GM12878 (cell line): ENCODE results near the gene CDK11B. TPM values are rescaled to one million over a fixed set of nuclear protein-coding genes. Genes with fewer than 3 reads are reported as not detected.

ENCODE experiments used
- ATAC-seq: fragments of 200-7000 bp; cut with Tn5 transposase; 3 replicates; pipeline ENCODE4 v1.9.1; 2020; ENCODE audit warnings: mild to moderate bottlenecking, moderate library complexity
- BruUV-seq: library from RNA; stranded (reverse); fragments of 400-500 nt; replicated peaks from 2 replicates; lab custom pipeline; 2021; lab: Mats Ljungman, UMichigan
- CTCF ChIA-PET: fragments of 300-600 bp; sonication (Branson Sonifier 250); formaldehyde crosslinking; extraction: SDS; loops from one replicate; lab custom pipeline; 2021; ENCODE audit warnings: inconsistent platforms; lab: Yijun Ruan, JAX
- POLR2A ChIA-PET: fragments of 350-600 bp; formaldehyde crosslinking; extraction: SDS; loops from one replicate; lab custom pipeline; 2021; ENCODE audit warnings: inconsistent platforms; lab: Charles Lee
- RAD21 ChIA-PET: fragments of 300-600 bp; sonication (Branson Sonifier 250); formaldehyde crosslinking; loops from one replicate; lab custom pipeline; 2023; ENCODE audit warnings: antibody characterized with exemption; ENCODE audit not compliant: unreplicated experiment; lab: Charles Lee
- SMC1A ChIA-PET: fragments of 300-600 bp; sonication (Branson Sonifier 250); formaldehyde crosslinking; loops from one replicate; lab custom pipeline; 2023; ENCODE audit not compliant: unreplicated experiment, uncharacterized antibody; lab: Charles Lee
- DNase-seq: peaks from one replicate; pipeline ENCODE4 v3.0.0-alpha.2; 2011; ENCODE audit warnings: low read depth, low spot score
- FAIRE-seq: peaks from 3 replicates; lab custom pipeline; 2011; peaks lifted over from hg19 to GRCh38; lab: Jason Lieb, UNC
- H2AFZ ChIP-seq: 2 replicates; pipeline ENCODE4 v1.6.0; 2011; ENCODE audit warnings: low read depth, low read length, control low read depth; ENCODE audit not compliant: control insufficient read depth
- H3K27ac ChIP-seq: 2 replicates; pipeline ENCODE4 v1.5.1; 2011; ENCODE audit warnings: control low read depth; ENCODE audit not compliant: control insufficient read depth, insufficient read depth
- H3K27me3 ChIP-seq, 2 experiments: replicated peaks in 1 of 2; 2 replicates each; pipeline versions ENCODE4 v1.6.0 to v1.6.1; 2011; ENCODE audit warnings: low read length in 1 of 2; ENCODE audit not compliant: control insufficient read depth in 2 of 2, insufficient read depth in 2 of 2
- H3K36me3 ChIP-seq, 2 experiments: 2 replicates each; pipeline ENCODE4 v1.5.1; 2011; ENCODE audit warnings: low read length in 1 of 2; ENCODE audit not compliant: control insufficient read depth in 2 of 2, insufficient read depth in 2 of 2
- H3K4me1 ChIP-seq: 2 replicates; pipeline ENCODE4 v1.6.1; 2011; ENCODE audit warnings: mild to moderate bottlenecking, low read length, moderate library complexity, mixed read lengths; ENCODE audit not compliant: control insufficient read depth, insufficient read depth
- H3K4me2 ChIP-seq: 2 replicates; pipeline ENCODE4 v1.6.0; 2011; ENCODE audit warnings: control low read depth; ENCODE audit not compliant: control insufficient read depth, insufficient read depth
- H3K4me3 ChIP-seq: fragments of 200-600 bp; sonication (generic); 2 replicates; pipeline ENCODE4 v1.5.1; 2016
- H3K79me2 ChIP-seq: 2 replicates; pipeline ENCODE4 v1.6.0; 2011; ENCODE audit warnings: low read length; ENCODE audit not compliant: control insufficient read depth, insufficient read depth
- H3K9ac ChIP-seq: 2 replicates; pipeline ENCODE4 v1.8.0; 2011; ENCODE audit warnings: low read length, control low read depth, mixed read lengths; ENCODE audit not compliant: control insufficient read depth, insufficient read depth
- H3K9me3 ChIP-seq: replicated peaks from 3 replicates; pipeline ENCODE4 v1.5.1; 2011; ENCODE audit warnings: mild to moderate bottlenecking, low read length; ENCODE audit not compliant: control insufficient read depth, insufficient read depth
- H4K20me1 ChIP-seq: 2 replicates; pipeline ENCODE4 v1.6.0; 2011; ENCODE audit not compliant: control insufficient read depth, insufficient read depth
- BMI1 ChIP-seq: fragments of 450-650 bp; IDR thresholded peaks from 2 replicates; pipeline ENCODE4 v1.6.1; 2016; ENCODE audit warnings: mild to moderate bottlenecking, moderate library complexity, borderline replicate concordance
- BRCA1 ChIP-seq: IDR thresholded peaks from 2 replicates; pipeline ENCODE4 v1.6.1; 2011; ENCODE audit warnings: low read depth, low read length, improper control_type of control experiment
- CBX3 ChIP-seq: fragments of 200-600 bp; sonication (generic); IDR thresholded peaks from 2 replicates; pipeline ENCODE4 v1.6.1; 2016; ENCODE audit warnings: low read depth, borderline replicate concordance
- CEBPZ ChIP-seq: fragments of 150-350 bp; IDR thresholded peaks from 2 replicates; pipeline ENCODE4 v1.6.1; 2016; ENCODE audit warnings: low read depth, low read length
- CHD2 ChIP-seq: IDR thresholded peaks from 2 replicates; pipeline ENCODE4 v1.6.1; 2011; ENCODE audit warnings: low read depth, low read length, improper control_type of control experiment, borderline replicate concordance
- E4F1 ChIP-seq: fragments of 450-650 bp; IDR thresholded peaks from 2 replicates; pipeline ENCODE4 v1.6.1; 2018; ENCODE audit warnings: borderline replicate concordance, mild to moderate bottlenecking; ENCODE audit not compliant: partially characterized antibody
- IKZF1 ChIP-seq: fragments of 450-650 bp; conservative IDR thresholded peaks from 2 replicates; pipeline ENCODE4 v1.6.1; 2017; ENCODE audit warnings: antibody characterized with exemption, mild to moderate bottlenecking
- IRF4 ChIP-seq: IDR thresholded peaks from 2 replicates; pipeline ENCODE4 v1.6.1; 2011; ENCODE audit warnings: low read depth, low read length
- JUNB ChIP-seq: IDR thresholded peaks from 2 replicates; pipeline ENCODE4 v1.6.1; 2016; ENCODE audit warnings: antibody characterized with exemption, mild to moderate bottlenecking
- KDM1A ChIP-seq: fragments of 200-600 bp; sonication (generic); IDR thresholded peaks from 2 replicates; pipeline ENCODE4 v1.6.1; 2016; ENCODE audit warnings: borderline replicate concordance
- NFXL1 ChIP-seq: fragments of 450-650 bp; IDR thresholded peaks from 2 replicates; pipeline ENCODE4 v1.6.1; 2017; ENCODE audit warnings: antibody characterized with exemption, mild to moderate bottlenecking, borderline replicate concordance
- POLR2AphosphoS5 ChIP-seq: IDR thresholded peaks from 2 replicates; pipeline ENCODE4 v1.6.1; 2011; ENCODE audit warnings: mild to moderate bottlenecking, low read length, inconsistent platforms
- RB1 ChIP-seq: fragments of 450-650 bp; formaldehyde crosslinking; IDR thresholded peaks from 2 replicates; pipeline ENCODE4 v1.6.1; 2017; ENCODE audit warnings: mild to moderate bottlenecking, borderline replicate concordance
- SIX5 ChIP-seq: IDR thresholded peaks from 2 replicates; pipeline ENCODE4 v1.6.1; 2011; ENCODE audit warnings: mild to moderate bottlenecking, low read depth, low read length, moderate library complexity; ENCODE audit not compliant: severe bottlenecking
- SMAD5 ChIP-seq: IDR thresholded peaks from 2 replicates; pipeline ENCODE4 v1.6.1; 2016; ENCODE audit warnings: antibody characterized with exemption, low read depth
- ZNF217 ChIP-seq: fragments of 450-650 bp; IDR thresholded peaks from 2 replicates; pipeline ENCODE4 v1.6.1; 2017; ENCODE audit warnings: antibody characterized with exemption, mild to moderate bottlenecking
- WGBS: methylation state at CpG from one replicate; pipeline ENCODE4 v1.1.6; 2016; ENCODE audit warnings: low lambda C conversion rate; ENCODE audit not compliant: insufficient replicate concordance, insufficient coverage; ENCODE audit errors: missing lambda C conversion rate; 5-methylcytosine and 5-hydroxymethylcytosine counted together
- in situ Hi-C: fragments of 300-500 bp; cut with MboI; formaldehyde crosslinking; loops from 9 replicates; pipeline ENCODE4 v1.14.3; 2018; ENCODE audit warnings: mixed read lengths
- intact Hi-C: fragments of 100-400 bp; cut with micrococcal nuclease; formaldehyde crosslinking; loops from one replicate; pipeline ENCODE4 v1.14.2; 2022; ENCODE audit not compliant: unreplicated experiment
- polyA plus RNA-seq, 11 experiments: library from polyadenylated mRNA; depleted of rRNA in 4 of 11; unstranded in 6 of 11; stranded (reverse) in 5 of 11; fragments of >200 nt; fragmentation: Nextera tagmentation in 4 of 11; fragmentation: Illumina TruSeq in 1 of 11; extraction: Ambion mirVana in 4 of 11; extraction: Trizol in 1 of 11; gene quantifications; 1 replicate in 1 of 11; 2 replicates in 10 of 11; pipeline versions ENCODE4 v1.2.1 to v1.2.3, GENCODE V29; 2011 to 2016; ENCODE audit warnings: inconsistent platforms in 2 of 11, missing spikeins in 2 of 11, low read depth in 1 of 11
- total RNA-seq, 4 experiments: library from RNA; depleted of rRNA in 3 of 4; stranded (reverse); fragments of >200 nt in 3 of 4; fragmentation: Illumina TruSeq in 1 of 4; extraction: Trizol in 1 of 4; gene quantifications; 2 replicates each; pipeline versions ENCODE4 v1.2.1 to v1.2.3, GENCODE V29; 2013 to 2021

The CDK11B gene
- total and polyA plus RNA-seq, 10 of the 15 experiments (the other 5 are each of a cell fraction or from before 2014, with no cell fraction given): 3.2 to 30.9 (median 18.0) TPM

GRCh38 chr1:1624443-1625403 is 34.1 kb downstream of the CDK11B start:
- Histone ChIP-seq H3K27me3 (no peaks in the 10 kb centered on the region), H3K36me3 (no peaks in the 10 kb centered on the region), H3K4me2 (no peak overlapping the region), H3K4me1 (no peaks in the 10 kb centered on the region), H4K20me1 (no peaks in the 10 kb centered on the region), H3K27ac (no peak overlapping the region), H3K9me3 (no peaks in the 10 kb centered on the region), H3K9ac (no peak overlapping the region), H3K79me2 (no peaks in the 10 kb centered on the region), H2AFZ (no peak overlapping the region), H3K4me3 (no peak overlapping the region)
- intact Hi-C loops: no loop called here
- no peak for FAIRE-seq
- CTCF ChIA-PET: interaction anchor here (1.0 kb wide), 1 partner anchor 10 kb away, joined by 5 read pairs; the partner anchor contains the start of gene MIB2
- 72% methylated on average over 36 of the region's 38 CpGs for WGBS
- DNase-seq: no peak
- no peak for ATAC-seq
- SMC1A ChIA-PET: no interaction called here
- in situ Hi-C loops: no loop called here
- RAD21 ChIA-PET: no interaction called here
- BruUV-seq: no TSS peak
- TF ChIP-seq SIX5: no peak
- no peak for TF ChIP-seq CHD2
- no peak for TF ChIP-seq NFXL1
- no peak for TF ChIP-seq SMAD5
- no peak for TF ChIP-seq JUNB
- no peak for TF ChIP-seq BRCA1
- TF ChIP-seq CBX3: no peak
- TF ChIP-seq IKZF1: no peak
- TF ChIP-seq POLR2AphosphoS5: no peak
- TF ChIP-seq ZNF217: no peak
- no peak for TF ChIP-seq E4F1
- no peak for TF ChIP-seq RB1
- no peak for TF ChIP-seq KDM1A
- no peak for TF ChIP-seq CEBPZ
- no peak for TF ChIP-seq BMI1
- TF ChIP-seq IRF4: no peak
- POLR2A ChIA-PET: no interaction called here
